ENCODE results near the gene MICALL2.
"Not testable (repeated sequence)": the region's sequence is repeated elsewhere in the genome, so short reads cannot be mapped to it uniquely, and the experiment has no call there.

The MICALL2 gene

DNA sequence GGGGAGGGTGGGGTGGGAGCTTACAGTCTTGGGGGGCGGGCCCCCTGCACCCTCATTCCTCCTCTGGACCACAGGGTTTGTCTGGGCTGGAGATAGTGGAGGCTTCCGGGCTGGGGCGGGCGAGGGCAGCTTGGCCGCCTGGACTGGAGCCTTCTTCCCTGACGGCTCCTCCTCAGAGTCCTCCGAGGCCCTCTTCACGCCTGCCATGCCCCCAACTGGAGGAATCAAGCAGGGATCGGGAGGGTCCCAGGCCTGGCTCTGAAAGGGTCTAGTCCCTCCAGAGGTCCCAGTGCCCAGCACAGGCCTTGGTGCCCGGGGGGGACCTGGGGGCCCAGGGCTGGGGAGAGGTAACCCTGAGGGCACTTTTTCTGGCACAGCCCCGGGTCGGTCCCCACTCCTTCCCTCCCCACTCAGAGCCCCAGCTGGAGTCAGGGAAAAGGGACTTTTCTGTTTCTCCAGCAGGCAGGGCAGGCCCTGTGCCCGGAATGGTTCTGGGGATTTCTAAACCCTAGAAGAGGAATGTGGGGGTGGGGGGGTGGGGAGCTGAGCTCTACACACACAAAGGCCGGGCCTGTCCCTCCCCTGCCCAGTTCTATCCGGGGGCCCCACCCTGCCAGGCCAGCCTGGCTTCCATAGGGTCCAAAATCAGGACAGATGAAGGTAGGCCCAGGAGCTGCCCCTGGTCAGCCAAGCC, 11.6 kb downstream of the MICALL2 start:
- no peak for DNase-seq (ENCODE audit: low read depth, low spot score)

DNA sequence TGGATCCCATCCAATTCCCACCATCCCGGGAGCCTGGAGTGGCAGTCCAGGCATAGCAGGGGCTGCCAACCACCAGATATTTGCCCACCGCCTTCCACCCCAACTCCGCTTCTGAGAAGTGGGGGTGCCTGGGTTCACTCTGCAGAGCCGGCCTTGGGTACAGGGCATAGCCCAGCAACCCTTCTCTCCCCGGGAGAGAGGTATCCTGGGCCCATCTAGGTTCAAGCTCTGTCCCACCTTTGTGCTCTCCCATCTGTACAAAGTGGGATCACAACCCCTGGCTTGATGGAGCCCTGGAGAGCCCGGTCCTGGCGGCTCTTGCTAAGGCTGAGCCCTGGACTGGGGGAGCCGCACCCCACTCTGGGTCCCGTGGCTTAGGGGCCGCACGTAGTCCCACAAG, 12.2 kb downstream of the MICALL2 start:
- DNase-seq (ENCODE audit: low read depth, low spot score), result no peak

DNA sequence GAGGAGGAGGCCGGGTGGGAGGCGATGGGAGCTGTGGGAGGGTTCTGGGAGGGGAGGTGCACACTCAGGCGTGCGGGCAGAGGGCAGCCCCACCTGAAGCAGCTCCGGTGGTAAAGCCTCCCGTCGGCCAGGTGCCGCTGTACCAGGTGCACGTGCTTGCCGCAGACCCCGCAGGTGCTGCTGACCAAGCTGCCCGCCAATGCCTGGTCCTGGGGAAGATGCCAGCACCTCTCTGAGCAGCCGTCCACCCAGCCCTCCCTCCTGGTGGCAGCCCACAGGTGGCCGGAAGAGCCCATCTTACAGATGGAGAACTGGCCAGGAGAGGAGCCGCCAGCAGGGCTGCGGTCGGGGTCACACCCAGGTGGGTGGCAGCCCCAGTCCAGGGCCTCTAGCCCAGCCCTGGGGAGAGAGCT, 12.6 kb downstream of the MICALL2 start:
- DNase-seq (ENCODE audit: low read depth, low spot score), result no peak

DNA sequence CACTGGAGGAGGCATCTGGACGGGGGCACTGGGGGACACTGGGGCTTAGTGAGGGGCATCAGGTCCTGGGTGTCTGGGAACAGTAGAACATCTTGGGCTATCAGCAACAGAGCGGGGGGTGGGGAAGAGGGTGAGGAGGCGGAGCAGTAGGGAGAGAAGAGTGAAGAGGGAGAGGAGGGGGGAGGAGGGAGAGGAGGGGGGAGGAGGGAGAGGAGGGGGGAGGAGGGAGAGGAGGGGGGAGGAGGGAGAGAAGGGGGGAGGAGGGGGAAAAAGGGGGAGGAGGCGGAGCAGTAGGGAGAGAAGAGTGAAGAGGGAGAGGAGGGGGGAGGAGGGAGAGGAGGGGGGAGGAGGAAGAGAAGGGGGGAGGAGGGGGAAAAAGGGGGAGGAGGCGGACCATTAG, 13.2 kb downstream of the MICALL2 start:
- DNase-seq (ENCODE audit: low read depth, low spot score), result not testable (repeated sequence)

DNA sequence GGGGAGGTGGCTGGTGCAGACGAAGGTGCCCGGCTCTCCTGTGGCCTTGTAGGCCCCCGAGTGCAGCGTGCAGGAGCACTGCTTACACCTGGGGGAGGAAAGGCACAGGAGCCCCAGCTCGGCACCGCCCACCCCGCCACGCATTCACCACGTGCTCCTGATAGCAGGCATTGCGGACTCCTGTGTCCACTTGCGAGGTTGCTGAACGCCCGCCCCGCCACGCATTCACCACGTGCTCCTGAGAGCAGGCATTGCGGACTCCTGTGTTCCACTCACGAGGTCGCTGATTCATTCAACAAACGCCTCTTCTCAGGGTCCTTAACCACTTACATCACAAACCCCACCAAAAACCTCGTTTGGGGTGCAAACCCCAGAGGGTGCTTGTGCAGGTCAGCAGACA, 13.9 kb downstream of the MICALL2 start:
- no peak for DNase-seq (ENCODE audit: low read depth, low spot score)

DNA sequence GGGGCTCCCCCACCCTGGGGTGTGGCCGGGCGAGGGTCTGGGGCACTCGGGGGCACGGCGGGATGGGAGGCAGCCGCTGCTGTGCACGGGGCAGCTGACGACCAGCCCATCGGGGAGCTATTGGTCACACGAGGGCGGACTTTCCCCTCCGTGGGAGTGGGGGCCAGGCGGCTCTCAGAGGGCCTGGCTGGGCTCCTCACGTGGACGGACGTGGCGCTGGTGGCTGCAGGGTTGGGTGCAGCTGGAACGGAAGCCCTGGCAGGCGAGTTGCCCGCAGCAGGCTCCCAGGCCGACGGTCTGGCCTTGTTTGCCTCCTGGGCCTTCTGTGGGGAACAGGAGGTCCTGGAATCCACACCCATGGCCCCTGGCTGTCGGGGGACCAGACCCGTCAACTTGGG, 14.3 kb downstream of the MICALL2 start:
- no peak for DNase-seq (ENCODE audit: low read depth, low spot score)

DNA sequence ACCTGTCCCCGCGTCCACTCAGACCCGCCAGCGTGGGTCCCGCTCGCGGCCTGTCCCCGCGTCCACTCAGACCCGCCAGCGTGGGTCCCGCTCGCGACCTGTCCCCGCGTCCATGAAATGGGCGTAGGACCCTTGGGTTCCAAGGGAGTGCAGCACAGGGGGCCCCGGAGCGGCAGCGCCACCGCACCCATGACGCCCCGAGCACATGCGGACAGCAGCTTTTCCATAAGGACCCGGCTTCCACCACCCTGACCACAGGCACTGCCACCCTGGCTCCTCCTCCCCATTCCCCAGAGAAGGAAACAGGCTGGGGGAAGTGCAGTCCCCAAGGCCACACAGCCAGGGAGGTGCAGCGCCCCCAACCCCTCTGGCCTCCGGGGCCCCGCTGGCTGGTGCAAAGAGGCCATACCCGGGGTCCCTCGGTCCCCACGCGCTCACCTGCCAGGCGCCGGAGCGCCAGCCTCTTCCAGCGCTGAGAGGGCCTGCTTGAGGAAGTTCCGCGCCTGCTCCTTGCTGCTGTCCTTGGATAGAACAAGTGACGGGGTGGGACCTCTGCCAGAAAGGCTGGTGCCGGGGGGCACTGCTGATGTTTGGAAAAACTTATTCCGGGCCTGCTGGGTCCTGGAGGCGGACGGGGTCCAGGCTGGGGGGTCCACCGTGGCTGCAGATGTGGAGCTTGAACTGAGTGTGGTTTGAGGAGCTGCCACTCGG, 14.9 kb downstream of the MICALL2 start:
- DNase-seq (ENCODE audit: low read depth, low spot score), result no peak

DNA sequence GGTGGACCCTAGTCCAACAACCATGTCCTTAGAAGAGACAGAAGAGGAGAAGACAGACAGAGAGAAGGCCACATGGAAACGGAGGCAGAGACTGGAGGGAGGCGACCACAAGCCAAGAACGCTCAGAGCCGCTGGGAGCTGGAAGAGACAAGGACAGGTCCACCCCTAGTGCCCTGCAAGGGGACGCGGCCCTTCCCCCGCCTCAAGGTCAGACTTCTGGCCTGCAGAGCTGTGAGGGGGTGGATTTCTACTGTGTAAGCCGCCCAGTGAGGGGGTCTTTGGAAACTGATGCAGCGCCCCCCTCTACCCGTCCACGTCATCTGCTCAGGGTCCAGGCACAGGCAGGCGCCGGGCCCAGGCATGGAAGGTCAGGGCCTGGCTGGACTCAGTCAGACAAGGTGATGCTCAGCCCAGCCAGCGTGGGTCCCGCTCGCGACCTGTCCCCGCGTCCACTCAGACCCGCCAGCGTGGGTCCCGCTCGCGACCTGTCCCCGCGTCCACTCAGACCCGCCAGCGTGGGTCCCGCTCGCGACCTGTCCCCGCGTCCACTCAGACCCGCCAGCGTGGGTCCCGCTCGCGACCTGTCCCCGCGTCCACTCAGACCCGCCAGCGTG, 15.6 kb downstream of the MICALL2 start:
- not testable (repeated sequence) for DNase-seq (ENCODE audit: low read depth, low spot score)

DNA sequence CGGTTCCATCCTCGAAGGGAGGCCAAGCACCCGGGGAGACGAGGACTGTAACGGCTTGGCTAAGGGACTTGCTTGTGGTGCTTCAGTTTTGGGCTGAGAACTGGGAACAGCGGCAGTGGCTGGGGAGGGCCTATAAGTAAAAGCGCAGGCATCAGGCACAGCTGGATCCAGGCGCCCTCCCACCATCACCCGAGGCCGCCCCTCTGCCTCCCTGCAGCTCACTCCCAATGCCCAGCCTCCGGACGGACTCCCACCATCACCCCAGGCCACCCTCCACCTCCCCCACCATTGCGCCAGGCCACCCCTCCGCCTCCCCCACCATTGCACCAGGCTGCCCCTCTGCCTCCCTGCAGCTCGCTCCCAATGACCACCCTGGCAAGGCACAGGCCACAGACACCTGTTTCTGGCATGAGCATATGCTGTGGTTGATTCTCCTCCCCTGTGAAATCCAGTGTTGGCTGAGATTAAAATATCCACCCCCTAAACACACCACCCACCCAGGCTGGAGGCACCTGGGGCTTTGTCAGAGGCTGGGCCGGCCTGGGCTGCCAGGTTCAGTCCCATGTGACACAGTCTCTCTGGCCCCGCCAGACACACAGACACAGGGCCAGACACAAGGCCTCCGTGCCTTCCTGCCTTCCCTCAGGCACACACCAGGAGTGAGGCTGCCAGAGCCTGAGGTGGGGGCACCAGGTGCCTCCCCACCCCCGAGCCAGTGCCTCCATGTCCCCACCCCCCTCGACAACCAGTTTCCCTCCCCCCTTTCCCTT, 16.7 kb downstream of the MICALL2 start:
- DNase-seq (ENCODE audit: low read depth, low spot score), result no peak

DNA sequence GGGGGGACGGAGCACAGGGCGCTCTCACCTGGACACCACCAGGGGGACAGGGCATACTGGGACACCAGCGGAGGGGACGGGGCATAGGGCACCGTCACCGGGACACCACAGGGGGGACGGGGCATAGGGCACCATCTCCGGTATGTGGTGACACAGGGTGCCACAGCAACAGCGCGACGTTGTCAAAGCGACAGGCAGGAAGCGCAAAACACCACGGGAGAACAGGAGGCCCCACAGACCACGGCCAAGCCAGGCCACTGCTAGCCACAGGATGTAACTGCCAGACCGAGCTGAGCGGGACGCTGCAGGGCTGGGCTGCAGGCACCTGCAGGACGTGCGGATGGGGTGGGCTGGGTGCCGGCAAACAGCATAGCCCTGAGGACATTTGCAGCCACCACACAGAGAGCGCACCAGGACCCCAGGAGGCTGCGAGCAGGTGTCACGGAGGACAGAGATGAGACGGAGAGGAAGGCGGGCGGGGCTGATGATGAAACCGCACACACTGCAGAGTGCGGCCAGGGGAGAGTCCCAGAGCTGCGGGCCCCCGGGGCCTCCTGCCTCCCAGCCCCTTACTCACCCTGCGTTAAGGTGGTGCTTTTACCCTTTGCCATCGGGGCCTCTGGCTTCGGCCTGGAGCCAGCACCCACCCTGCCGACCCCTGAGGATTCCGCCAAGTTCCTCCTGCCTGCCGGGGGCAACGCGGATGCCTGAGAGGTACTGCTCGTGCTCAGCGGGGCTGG, 17.5 kb downstream of the MICALL2 start:
- DNase-seq (ENCODE audit: low read depth, low spot score), result no peak

DNA sequence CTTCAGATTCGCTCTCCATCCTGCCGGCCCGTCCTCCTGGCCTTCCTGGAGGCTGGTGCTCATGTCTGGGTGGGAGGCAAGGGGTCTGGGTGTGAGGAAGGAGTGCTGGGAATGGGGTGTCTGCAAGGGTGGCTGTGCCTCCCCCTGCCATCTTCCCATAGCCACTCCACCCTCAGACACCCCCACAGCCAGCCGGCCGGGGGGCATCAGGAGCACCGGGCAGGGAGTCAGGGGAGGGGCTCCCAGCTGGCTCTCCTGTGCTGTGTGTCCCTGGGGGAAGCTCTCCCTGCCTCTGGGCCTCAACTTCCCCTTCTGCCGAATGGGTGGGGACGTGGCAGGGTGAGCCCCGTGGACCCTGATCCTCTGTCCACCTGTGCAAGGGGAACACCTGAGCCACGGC, 18.6 kb downstream of the MICALL2 start:
- no peak for DNase-seq (ENCODE audit: low read depth, low spot score)

DNA sequence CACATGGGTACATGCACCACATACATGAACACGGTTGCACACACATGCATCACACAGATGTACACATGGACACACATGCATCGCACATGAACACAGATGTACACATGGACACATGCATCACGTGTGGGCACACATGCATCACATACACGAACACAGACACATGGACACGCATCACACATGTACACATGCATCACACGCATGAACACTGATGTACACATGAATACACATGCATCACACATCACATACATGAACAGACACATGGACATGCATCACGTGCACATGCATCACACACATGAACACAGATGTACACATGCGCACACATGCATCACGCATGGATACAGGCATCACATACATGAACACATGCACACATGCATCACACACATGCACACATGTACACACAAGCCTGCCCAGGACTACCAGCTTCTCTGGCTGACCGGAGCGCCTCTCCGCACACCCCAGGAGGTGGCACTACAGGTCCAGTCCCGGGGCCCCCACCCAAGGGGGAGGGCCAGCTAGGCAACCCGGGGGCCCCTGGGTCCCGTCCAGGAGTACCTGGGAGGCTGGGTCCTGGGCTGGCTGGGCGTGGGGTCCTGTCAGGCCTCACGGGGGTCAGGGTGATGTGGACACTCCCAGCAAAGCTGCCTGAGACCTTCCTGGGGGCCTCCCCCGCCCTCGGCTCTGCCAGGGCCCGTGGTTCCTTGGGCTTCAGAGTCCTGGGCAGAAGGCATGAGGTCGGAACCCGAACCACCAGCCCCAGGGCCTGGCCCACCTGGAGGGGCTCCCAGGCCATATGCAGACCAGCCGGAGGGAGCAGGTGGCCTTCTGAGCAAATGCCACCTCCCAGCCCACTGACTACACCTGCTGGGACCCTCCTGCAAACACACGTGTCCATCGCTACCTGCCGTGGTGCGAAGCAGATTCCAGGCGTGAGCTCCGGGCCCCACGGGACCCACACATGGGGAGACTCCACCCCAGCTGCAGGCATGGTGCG, 19.6 kb downstream of the MICALL2 start:
- DNase-seq (ENCODE audit: low read depth, low spot score), result no peak

DNA sequence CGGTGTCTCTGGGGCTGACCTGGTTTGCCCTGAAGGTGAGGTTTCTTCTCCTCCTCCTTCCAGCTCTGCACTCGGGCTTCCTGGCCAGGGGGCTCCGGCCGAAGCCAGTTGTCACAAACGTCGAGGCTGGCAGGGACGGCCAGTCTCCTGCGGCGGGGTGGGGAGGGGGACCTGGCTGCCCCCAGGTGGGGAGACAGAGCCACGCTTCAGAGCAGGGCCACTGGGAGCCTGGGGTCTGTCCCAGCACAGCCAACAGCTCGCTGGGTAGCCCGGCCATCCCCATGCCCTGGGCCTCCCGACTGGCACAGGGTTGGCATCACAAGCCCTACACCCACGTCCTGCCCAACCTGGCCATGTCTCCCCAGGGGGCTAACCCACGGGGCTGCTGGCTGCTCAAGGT, 20.4 kb downstream of the MICALL2 start:
- DNase-seq (ENCODE audit: low read depth, low spot score), result no peak

DNA sequence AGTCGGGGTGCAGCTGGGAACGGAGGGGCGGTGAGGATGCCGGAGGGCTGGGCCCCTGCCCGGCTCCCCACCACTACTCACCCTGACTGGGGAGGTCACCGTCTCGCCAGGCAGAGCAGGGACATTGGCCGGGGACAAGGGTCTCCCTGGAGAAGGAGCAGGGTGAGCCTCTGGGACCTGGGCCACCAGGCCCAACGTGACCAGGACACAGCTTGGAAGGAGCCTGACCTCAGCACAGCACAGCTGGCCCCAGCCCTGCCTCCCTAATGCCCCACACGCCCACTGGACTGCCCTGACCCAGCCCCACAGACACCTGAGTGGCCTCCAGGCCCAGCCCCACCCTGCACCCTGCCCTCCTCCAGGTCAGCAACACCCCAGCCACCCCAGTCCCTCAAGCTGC, 21.1 kb downstream of the MICALL2 start:
- DNase-seq (ENCODE audit: low read depth, low spot score), result no peak

DNA sequence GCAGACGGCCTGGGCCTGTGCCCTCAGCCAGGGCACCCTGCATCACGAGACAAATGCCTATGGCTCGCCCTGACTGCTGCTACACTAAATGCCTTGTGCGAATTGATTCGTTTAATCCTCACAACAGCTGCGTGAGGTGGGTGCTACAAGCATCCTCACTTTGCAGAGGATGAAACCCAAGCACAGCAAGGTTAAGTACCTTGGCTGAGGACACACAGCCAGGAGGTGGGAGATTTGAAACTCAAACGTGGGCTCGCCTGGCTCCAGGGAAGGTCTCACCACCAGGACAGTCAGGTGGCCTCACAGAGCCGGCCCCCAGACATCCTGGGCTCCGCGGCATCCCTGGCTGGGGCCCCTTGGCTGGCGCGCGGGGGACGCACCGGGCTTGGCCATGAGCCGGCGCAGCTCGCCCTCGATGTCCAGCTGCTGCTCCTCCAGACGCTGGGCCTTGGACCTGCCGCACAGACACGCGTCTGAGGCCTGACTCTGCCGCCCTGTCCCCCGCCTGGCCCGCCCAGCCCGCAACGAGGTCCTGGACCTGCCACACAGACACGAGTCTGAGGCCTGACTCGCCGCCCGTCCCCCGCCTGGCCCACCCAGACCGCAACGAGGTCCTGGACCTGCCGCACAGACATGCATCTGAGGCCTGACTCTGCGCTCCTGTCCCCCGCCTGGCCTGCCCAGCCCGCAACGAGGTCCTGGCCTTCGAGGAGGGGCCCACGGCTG, 22.0 kb downstream of the MICALL2 start:
- DNase-seq (ENCODE audit: low read depth, low spot score), result no peak

DNA sequence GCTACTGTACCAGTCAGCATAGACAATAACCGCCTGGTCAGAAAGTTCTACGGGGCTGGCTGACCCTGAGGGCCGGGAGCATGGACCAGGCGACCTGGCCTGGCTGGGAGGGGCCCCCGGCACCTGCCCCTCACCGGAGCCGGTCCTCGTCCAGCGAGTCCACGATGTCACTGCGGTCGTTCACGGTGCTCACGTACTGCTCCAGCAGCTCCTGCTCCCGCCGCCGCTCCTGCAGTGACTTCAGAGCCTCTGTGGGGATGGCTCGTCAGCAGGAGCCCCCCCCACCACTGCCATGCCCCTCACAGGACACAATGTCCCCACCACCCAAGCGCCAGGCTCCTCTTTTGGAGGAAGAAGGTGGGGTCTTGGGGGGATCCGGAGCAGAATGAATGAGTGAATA, 22.7 kb downstream of the MICALL2 start:
- no peak for DNase-seq (ENCODE audit: low read depth, low spot score)

DNA sequence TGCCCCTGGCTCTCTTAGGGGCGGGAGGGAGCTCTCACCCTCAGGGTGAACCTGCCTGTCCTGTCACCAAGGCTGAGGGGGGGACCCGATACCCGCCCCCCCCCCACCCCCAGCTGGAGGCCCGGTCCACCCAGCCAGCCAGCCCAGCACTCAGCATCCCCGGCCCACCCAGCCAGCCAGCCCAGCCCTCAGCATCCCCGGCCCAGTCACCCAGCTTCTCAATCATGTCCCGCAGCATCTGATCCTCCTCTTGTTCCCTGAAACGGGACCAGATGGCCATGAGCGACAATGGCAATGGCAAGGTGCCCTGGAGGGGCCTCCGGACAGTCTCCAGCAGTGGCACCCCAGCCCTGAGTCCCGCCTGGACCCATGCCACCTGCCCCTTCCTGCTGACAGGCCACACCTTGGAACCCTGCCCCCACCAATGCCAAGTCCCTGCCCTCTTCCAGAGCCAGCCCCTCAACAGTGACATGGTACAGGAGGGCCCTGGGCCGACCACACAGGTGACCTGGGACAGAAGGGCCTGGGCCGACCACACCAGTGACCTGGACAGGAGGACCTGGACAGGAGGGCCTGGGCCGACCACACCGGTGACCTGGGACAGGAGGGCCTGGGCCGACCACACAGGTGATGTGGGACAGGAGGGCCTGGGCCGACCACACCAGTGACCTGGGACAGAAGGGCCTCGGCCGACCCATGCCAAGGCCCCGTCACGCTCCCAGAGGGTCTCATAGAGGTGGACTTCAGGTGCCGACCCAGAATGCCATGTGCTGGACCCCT, 24.2 kb downstream of the MICALL2 start:
- DNase-seq (ENCODE audit: low read depth, low spot score), result no peak

DNA sequence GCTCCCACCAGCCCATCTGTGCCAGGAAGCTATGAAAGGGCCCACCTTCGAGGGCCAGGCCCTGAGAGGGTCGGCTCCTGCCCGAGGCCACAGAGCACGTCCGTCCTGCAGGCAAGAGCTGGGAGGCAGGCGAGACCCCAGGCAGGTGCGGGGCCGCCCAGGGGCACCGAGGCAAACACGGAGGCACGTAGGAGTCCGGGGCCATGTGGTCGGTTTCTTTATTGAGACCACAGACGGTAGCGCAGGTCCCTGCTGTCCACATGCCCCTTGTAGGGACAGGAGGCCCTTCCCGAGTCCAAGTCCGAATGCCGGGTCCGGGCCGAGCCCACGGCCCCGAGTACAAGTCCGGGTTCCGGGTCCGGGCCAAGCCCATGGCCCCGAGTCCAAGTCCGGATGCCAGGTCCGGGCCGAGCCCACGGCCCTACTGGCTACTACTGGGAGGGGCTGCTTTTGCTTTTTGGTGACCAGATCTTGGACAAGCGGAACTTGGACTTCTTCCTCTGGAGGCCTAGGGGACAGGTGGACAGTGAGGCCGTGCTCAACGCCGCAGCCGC, 25.0 kb downstream of the MICALL2 start:
- DNase-seq (ENCODE audit: low read depth, low spot score), result no peak
